Neural cell (in vitro differentiated cells): ENCODE measurements around the gene GMPS.

ENCODE experiments used
- CTCF ChIP-seq: fragments of 450-650 bp; IDR thresholded peaks from 2 replicates; pipeline ENCODE4 v1.5.1; 2014; ENCODE audit warnings: antibody characterized with exemption, mild to moderate bottlenecking, moderate library complexity; ENCODE audit not compliant: poor library complexity, severe bottlenecking
- EP300 ChIP-seq: fragments of 450-650 bp; conservative IDR thresholded peaks from 2 replicates; pipeline ENCODE4 v1.6.1; 2014; ENCODE audit warnings: antibody characterized with exemption, mild to moderate bottlenecking, moderate library complexity; ENCODE audit not compliant: poor library complexity, severe bottlenecking
- EZH2 ChIP-seq: fragments of 200-600, 300-800 bp; shearing (Covaris generic), sonication (generic); IDR thresholded peaks from 2 replicates; pipeline ENCODE4 v1.6.1; 2014; ENCODE audit warnings: antibody characterized with exemption, low read length, borderline replicate concordance, mild to moderate bottlenecking; ENCODE audit not compliant: insufficient read depth, poor library complexity, severe bottlenecking
- POLR2AphosphoS5 ChIP-seq: IDR thresholded peaks from 2 replicates; pipeline ENCODE4 v1.6.1; 2012

- TF ChIP-seq CTCF (no peak), EZH2 (no peak), EP300 (no peak), POLR2AphosphoS5 (no peak)
Observed at GRCh38 chr3:155843569-155843968, 26.9 kb upstream of the GMPS start.
